Measurements from ENCODE around the gene TFDP1.

GRCh38 chr13:113545931-113546516 lies 38.5 kb upstream of the TFDP1 start:
- no peak for TF ChIP-seq CTCF (IDR thresholded peaks at IDR 0.05)
- no peak for TF ChIP-seq POLR2A (IDR thresholded peaks at IDR 0.05)
